Thyroid gland (tissue), 4 donors: ENCODE data around the gene LRRC4C. TPM values are rescaled to one million over a fixed set of nuclear protein-coding genes. Genes with fewer than 3 reads are reported as not detected.
A peak's percentile ranks its signal among the peaks of the same experiment; 100 is the strongest.

Experiments
- DNase-seq, 2 donors: peaks; one replicate each; pipeline ENCODE4 v3.0.0-alpha.2; 2019
- H3K27ac ChIP-seq, 3 donors: fragments of 200-600 bp; sonication (generic); 1 replicate in 2 of 3; 2 replicates in 1 of 3; pipeline ENCODE4 v1.5.1; 2016 to 2019; ENCODE audit warnings: mild to moderate bottlenecking in 1 of 3, moderate library complexity in 1 of 3
- H3K27me3 ChIP-seq: fragments of 200-600 bp; sonication (generic); one replicate; pipeline ENCODE4 v1.5.1; 2019
- H3K36me3 ChIP-seq, 2 donors: fragments of 200-600 bp; sonication (generic); one replicate each; pipeline ENCODE4 v1.5.1; 2016 to 2019
- H3K4me1 ChIP-seq, 2 donors: fragments of 200-600 bp; sonication (generic); one replicate each; pipeline ENCODE4 v1.5.1; 2017 to 2019
- H3K4me3 ChIP-seq, 3 donors: fragments of 200-600 bp; sonication (generic); replicated peaks in 1 of 3; 1 replicate in 2 of 3; 2 replicates in 1 of 3; pipeline ENCODE4 v1.5.1; 2016; ENCODE audit warnings: mild to moderate bottlenecking in 1 of 3
- H3K9me3 ChIP-seq: fragments of 200-600 bp; sonication (generic); one replicate; pipeline ENCODE4 v1.5.1; 2017
- POLR2A ChIP-seq, 2 donors: fragments of 450-650 bp; IDR thresholded peaks; one replicate each; pipeline ENCODE4 v1.6.1; 2017; ENCODE audit warnings: antibody characterized with exemption in 2 of 2, mild to moderate bottlenecking in 2 of 2, moderate library complexity in 1 of 2
- WGBS, 2 donors: methylation state at CpG; one replicate each; pipeline ENCODE4 v1.1.5; 2017; 5-methylcytosine and 5-hydroxymethylcytosine counted together
- intact Hi-C: fragments of 100-400 bp; cut with DNase I; formaldehyde crosslinking; loops from one replicate; pipeline ENCODE4 v1.15.1; 2023
- total RNA-seq, 4 donors: library from RNA; depleted of rRNA; stranded (reverse); fragments of >200 nt; gene quantifications; one replicate each; pipeline ENCODE4 v1.2.3, GENCODE V29; 2016
- TF ChIP-seq, protein P1 (sequence below), 6 experiments: fragments of 200-600 bp in 3 of 6; fragments of 450-650 bp in 3 of 6; sonication (generic) in 3 of 6; IDR thresholded peaks; one replicate each; pipeline ENCODE4 v1.5.1; 2016 to 2019; ENCODE audit warnings: antibody characterized with exemption in 6 of 6, mild to moderate bottlenecking in 2 of 6, inconsistent platforms in 1 of 6, moderate library complexity in 1 of 6

LRRC4C gene
- total RNA-seq, 4 donors from 2014 or later = 4.6 to 13.9 (median 7.8) TPM

DNA sequence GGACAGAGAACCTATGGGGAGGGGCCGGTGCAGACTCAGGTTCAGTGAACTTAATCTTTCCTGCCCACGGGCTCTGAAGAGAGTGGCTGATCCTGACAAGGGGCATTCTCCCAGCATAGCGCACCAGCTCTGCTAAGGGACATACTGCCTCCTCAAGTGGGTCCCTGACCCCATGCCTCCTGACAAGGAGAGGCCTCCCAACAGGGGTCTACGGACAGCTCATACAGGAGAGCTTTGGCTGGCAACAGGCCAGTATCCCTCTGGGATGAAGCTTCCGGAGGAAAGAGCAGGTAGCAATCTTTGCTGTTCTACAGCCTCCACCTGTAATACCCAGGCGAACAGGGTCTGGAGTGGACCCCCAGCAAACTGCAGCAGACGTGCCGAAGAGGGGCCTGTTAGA is 394.0 kb downstream of the LRRC4C start:
- no peak for TF ChIP-seq POLR2A (IDR thresholded peaks at IDR 0.05)
- TF ChIP-seq, protein P1, sequence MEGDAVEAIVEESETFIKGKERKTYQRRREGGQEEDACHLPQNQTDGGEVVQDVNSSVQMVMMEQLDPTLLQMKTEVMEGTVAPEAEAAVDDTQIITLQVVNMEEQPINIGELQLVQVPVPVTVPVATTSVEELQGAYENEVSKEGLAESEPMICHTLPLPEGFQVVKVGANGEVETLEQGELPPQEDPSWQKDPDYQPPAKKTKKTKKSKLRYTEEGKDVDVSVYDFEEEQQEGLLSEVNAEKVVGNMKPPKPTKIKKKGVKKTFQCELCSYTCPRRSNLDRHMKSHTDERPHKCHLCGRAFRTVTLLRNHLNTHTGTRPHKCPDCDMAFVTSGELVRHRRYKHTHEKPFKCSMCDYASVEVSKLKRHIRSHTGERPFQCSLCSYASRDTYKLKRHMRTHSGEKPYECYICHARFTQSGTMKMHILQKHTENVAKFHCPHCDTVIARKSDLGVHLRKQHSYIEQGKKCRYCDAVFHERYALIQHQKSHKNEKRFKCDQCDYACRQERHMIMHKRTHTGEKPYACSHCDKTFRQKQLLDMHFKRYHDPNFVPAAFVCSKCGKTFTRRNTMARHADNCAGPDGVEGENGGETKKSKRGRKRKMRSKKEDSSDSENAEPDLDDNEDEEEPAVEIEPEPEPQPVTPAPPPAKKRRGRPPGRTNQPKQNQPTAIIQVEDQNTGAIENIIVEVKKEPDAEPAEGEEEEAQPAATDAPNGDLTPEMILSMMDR (IDR thresholded peaks at IDR 0.05) = no peak
- 44 to 47% methylated on average over 5 to 7 of the region's 8 CpGs for WGBS, 2 donors
- no peak overlapping the region for H3K27ac ChIP-seq

DNA sequence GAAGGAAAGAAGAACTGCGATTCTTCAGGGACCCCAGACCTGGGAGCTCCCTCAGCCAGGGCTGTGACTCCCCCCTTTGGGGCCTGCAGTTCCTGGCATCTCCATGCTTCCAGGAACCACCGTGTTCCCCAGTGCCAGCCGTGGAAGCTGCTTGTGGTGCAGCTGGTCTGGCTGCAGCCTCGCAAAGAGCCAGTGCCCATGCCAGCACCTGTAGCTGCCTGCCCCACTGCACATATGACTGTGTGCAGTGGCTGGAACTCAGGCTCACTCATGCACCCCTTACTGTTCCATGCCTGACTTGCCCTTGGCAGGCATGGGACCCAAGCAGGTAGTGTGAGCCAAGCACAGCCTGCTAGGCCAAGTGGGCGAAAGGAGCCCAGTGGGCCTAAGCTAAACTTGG is 401.3 kb downstream of the LRRC4C start:
- no peak overlapping the region for H3K4me3 ChIP-seq
- no peaks in the 10 kb centered on the region for H3K36me3 ChIP-seq
- no peak overlapping the region for H3K27ac ChIP-seq
- H3K27me3 ChIP-seq = no peaks in the 10 kb centered on the region
- peaks cover 0 to 6% of the 10 kb centered on the region in 2 donors for H3K4me1 ChIP-seq
- intact Hi-C loops = no loop called here
- 56 to 78% methylated on average over 1 to 5 of the region's 5 CpGs for whole genome bisulfite sequencing, 2 donors
- DNase-seq = peak; percentile 66 to 84
- no peaks in the 10 kb centered on the region for H3K9me3 ChIP-seq
- no peak for TF ChIP-seq POLR2A (IDR thresholded peaks at IDR 0.05)
- TF ChIP-seq, protein P1 (IDR thresholded peaks at IDR 0.05) = no peak

More for the DNA sequence above, 394.0 kb downstream of the LRRC4C start:
- Histone ChIP-seq H3K4me1 (no peaks in the 10 kb centered on the region), H3K27me3 (no peaks in the 10 kb centered on the region), H3K36me3 (no peaks in the 10 kb centered on the region), H3K4me3 (no peak overlapping the region), H3K9me3 (no peaks in the 10 kb centered on the region)
- DNase-seq = no peak
- intact Hi-C loops = no loop called here

DNA sequence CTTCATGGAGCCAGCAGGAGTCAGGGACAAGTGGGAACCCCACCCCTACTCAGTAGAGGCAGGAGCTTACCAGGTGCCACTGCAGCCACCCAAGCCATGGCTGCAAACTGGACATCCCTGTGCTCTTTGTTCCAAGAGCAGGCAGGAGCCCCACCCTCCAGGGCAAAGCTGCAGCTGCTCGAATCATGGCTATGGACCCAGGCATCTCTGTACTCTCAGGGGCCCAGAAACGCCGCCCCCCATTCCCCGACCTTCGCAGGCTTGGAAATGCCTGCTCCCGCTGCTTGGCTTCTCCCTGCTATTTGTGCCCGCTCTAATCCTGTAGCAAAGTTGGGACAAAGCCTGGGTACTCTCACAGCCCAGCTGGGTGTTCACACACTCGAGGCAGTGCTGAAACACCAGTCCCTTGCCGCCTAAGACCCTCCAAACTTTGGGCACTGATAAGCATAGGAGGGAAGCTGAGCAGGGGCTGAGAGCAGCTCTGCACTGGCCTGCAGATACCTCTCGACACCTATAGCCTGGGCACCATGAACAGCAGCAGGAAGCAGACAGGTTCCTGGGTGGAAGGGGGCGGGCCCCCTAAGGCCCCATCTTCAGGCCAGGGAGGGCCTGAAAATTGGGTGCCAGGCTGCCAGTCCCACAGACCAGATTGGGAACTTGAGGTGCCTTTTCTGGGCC is 402.4 kb downstream of the LRRC4C start:
- TF ChIP-seq, protein P1 (IDR thresholded peaks at IDR 0.05) = no peak
- no peak for TF ChIP-seq POLR2A (IDR thresholded peaks at IDR 0.05)
- no peak for DNase-seq
- H3K27ac ChIP-seq = no peak overlapping the region
- no peaks in the 10 kb centered on the region for H3K36me3 ChIP-seq
- H3K4me1 ChIP-seq = peaks cover 0 to 6% of the 10 kb centered on the region in 2 donors
- intact Hi-C loops = no loop called here
- WGBS, 2 donors = 83 to 95% methylated on average over 5 to 9 of the region's 11 CpGs
- H3K9me3 ChIP-seq = no peaks in the 10 kb centered on the region
- no peaks in the 10 kb centered on the region for H3K27me3 ChIP-seq
- no peak overlapping the region for H3K4me3 ChIP-seq

DNA sequence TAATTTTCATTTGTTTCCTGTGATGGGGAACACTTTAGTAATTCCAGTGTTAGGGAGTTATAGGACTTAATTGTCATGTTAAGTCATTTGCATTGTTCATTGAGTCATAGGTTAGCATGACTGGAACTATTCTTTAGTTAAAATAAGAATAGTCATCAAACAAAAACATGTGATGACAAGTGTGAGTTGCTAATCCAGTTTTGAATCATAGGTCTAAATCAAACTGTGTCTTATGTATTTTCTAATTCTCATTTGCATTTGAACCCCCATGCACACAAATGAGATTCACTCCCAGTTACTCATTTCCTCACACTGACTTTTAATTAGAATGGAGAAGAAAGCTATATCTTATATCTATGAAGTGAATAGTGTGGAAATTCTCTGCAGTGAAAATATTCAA is 405.6 kb downstream of the LRRC4C start:
- intact Hi-C loops = no loop called here

More for the DNA sequence above, 405.6 kb downstream of the LRRC4C start:
- Histone ChIP-seq H3K36me3 (no peaks in the 10 kb centered on the region), H3K27me3 (no peaks in the 10 kb centered on the region), H3K4me1 (peaks cover 0 to 6% of the 10 kb centered on the region in 2 donors), H3K4me3 (no peak overlapping the region), H3K27ac (no peak overlapping the region), H3K9me3 (no peaks in the 10 kb centered on the region)
- TF ChIP-seq, protein P1 (IDR thresholded peaks at IDR 0.05) = no peak
- no peak for TF ChIP-seq POLR2A (IDR thresholded peaks at IDR 0.05)
- DNase-seq = no peak
